Suprapubic skin (tissue), 2 donors: ENCODE measurements around the gene SENP1.

Source experiments
- EP300 ChIP-seq: sonication (generic); formaldehyde crosslinking; IDR thresholded peaks from one replicate; pipeline ENCODE4 v1.6.1; 2017; ENCODE audit warnings: antibody characterized with exemption
- POLR2A ChIP-seq, 2 donors: fragments of 450-650 bp; IDR thresholded peaks; one replicate each; pipeline ENCODE4 v1.6.1; 2017; ENCODE audit warnings: antibody characterized with exemption in 2 of 2, mild to moderate bottlenecking in 2 of 2, moderate library complexity in 2 of 2

DNA sequence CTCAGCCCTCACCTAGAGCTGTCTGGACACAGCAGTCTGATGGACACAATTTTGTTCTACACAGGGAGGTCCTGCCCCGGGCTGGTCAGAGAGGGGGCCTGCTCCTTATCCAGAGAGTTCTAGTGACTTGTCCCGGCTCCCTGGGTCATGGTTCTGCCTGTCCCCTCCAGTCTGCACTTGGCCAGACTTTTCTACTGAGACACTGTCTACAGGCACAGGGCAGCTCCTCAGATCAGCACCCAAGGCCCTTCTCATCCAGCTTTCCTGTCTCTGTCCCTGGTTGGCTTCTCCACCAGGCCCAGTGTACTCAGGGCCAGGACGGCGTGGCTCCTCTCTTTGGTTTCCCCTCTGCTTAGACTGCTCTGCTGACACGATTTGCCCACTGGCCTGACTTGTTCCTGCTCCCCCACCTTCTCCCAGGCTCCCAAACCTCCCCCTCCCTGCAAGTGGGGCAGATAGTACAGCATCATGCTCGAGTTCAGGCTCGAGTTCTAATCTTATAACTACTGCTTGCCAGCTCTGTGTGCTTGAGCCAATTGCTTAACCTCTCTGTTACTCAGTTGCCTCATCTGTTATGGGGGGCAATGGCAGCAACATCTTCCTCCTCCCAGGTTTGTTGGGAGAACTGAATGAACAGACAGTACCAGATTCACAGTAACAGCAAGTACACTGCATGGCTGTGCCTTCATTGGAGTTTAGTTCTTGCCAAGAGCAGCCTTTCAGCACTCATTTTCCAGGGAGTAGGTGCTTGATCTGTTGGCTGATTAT, 79.6 kb downstream of the SENP1 start:
- no peak for TF ChIP-seq EP300
- no peak for TF ChIP-seq POLR2A (IDR thresholded peaks at IDR 0.05)
